ENCODE measurements around the gene ETNK2.

The ETNK2 gene

GRCh38 chr1:204096931-204097330, 54.9 kb downstream of the ETNK2 start:
- TF ChIP-seq PKNOX1 (IDR thresholded peaks at IDR 0.05) (no peak), FOXA1 (IDR thresholded peaks at IDR 0.05) (no peak), BHLHE40 (IDR thresholded peaks at IDR 0.05; ENCODE audit: borderline replicate concordance) (no peak), SP1 (IDR thresholded peaks at IDR 0.05) (no peak), HDGF (IDR thresholded peaks at IDR 0.05; ENCODE audit: borderline replicate concordance) (no peak), NFRKB (IDR thresholded peaks at IDR 0.05) (no peak), ARNT (IDR thresholded peaks at IDR 0.05) (no peak), CTBP1 (IDR thresholded peaks at IDR 0.05; ENCODE audit: borderline replicate concordance) (no peak), ELF4 (IDR thresholded peaks at IDR 0.05) (no peak), FOXK2 (IDR thresholded peaks at IDR 0.05) (no peak), FOXM1 (IDR thresholded peaks at IDR 0.05; ENCODE audit: borderline replicate concordance) (no peak), L3MBTL2 (conservative IDR thresholded peaks at IDR 0.05) (no peak), TARDBP (IDR thresholded peaks at IDR 0.05) (no peak), ZNF384 (IDR thresholded peaks at IDR 0.05) (no peak)
- POLR2A ChIA-PET: no interaction called here
- CTCF ChIA-PET: no interaction called here
- no peak for DNase-seq (ENCODE audit: extremely low spot score)

GRCh38 chr1:204094856-204095634, 56.8 kb downstream of the ETNK2 start:
- no peak for DNase-seq (ENCODE audit: extremely low spot score)
- CTCF ChIA-PET: no interaction called here
- POLR2A ChIA-PET: no interaction called here
- no peak for TF ChIP-seq SUZ12 (IDR thresholded peaks at IDR 0.05)
- TF ChIP-seq ELF4 (IDR thresholded peaks at IDR 0.05): no peak
- no peak for TF ChIP-seq NFRKB (IDR thresholded peaks at IDR 0.05)
- TF ChIP-seq ZNF384 (IDR thresholded peaks at IDR 0.05): no peak
- no peak for TF ChIP-seq FOXA1 (IDR thresholded peaks at IDR 0.05)
- TF ChIP-seq CTBP1 (IDR thresholded peaks at IDR 0.05; ENCODE audit: borderline replicate concordance): no peak
- no peak for TF ChIP-seq FOXM1 (IDR thresholded peaks at IDR 0.05; ENCODE audit: borderline replicate concordance)
- TF ChIP-seq SP1 (IDR thresholded peaks at IDR 0.05): no peak
- no peak for TF ChIP-seq LEF1 (IDR thresholded peaks at IDR 0.05; ENCODE audit: borderline replicate concordance)
- TF ChIP-seq TARDBP (IDR thresholded peaks at IDR 0.05): no peak
- TF ChIP-seq FOXK2 (IDR thresholded peaks at IDR 0.05): no peak
- no peak for TF ChIP-seq L3MBTL2 (conservative IDR thresholded peaks at IDR 0.05)
- no peak for TF ChIP-seq ARNT (IDR thresholded peaks at IDR 0.05)

GRCh38 chr1:204094313-204094729, 57.5 kb downstream of the ETNK2 start:
- no peak for DNase-seq (ENCODE audit: extremely low spot score)
- CTCF ChIA-PET: no interaction called here
- POLR2A ChIA-PET: no interaction called here
- no peak for TF ChIP-seq TARDBP (IDR thresholded peaks at IDR 0.05)
- TF ChIP-seq L3MBTL2 (conservative IDR thresholded peaks at IDR 0.05): no peak
- no peak for TF ChIP-seq FOXM1 (IDR thresholded peaks at IDR 0.05; ENCODE audit: borderline replicate concordance)
- TF ChIP-seq HDGF (IDR thresholded peaks at IDR 0.05; ENCODE audit: borderline replicate concordance): no peak
- TF ChIP-seq ARNT (IDR thresholded peaks at IDR 0.05): no peak
- TF ChIP-seq ELF4 (IDR thresholded peaks at IDR 0.05): no peak
- TF ChIP-seq NFRKB (IDR thresholded peaks at IDR 0.05): no peak
- no peak for TF ChIP-seq PKNOX1 (IDR thresholded peaks at IDR 0.05)
- no peak for TF ChIP-seq LEF1 (IDR thresholded peaks at IDR 0.05; ENCODE audit: borderline replicate concordance)

GRCh38 chr1:204093781-204094180, 58.1 kb downstream of the ETNK2 start:
- DNase-seq (ENCODE audit: extremely low spot score): no peak
- ChIA-PET CTCF (no interaction called here), POLR2A (no interaction called here)
- TF ChIP-seq ZNF384 (IDR thresholded peaks at IDR 0.05) (no peak), NFRKB (IDR thresholded peaks at IDR 0.05) (no peak), FOXM1 (IDR thresholded peaks at IDR 0.05; ENCODE audit: borderline replicate concordance) (no peak)

GRCh38 chr1:204093421-204093717, 58.5 kb downstream of the ETNK2 start:
- ChIA-PET CTCF (no interaction called here), POLR2A (no interaction called here)
- DNase-seq (ENCODE audit: extremely low spot score): no peak
- no peak for TF ChIP-seq ELF4 (IDR thresholded peaks at IDR 0.05)
- TF ChIP-seq SP1 (IDR thresholded peaks at IDR 0.05): no peak
- no peak for TF ChIP-seq ZNF384 (IDR thresholded peaks at IDR 0.05)
- TF ChIP-seq NFRKB (IDR thresholded peaks at IDR 0.05): no peak
- no peak for TF ChIP-seq FOXK2 (IDR thresholded peaks at IDR 0.05)
- no peak for TF ChIP-seq PKNOX1 (IDR thresholded peaks at IDR 0.05)
- no peak for TF ChIP-seq L3MBTL2 (conservative IDR thresholded peaks at IDR 0.05)

- no peak for DNase-seq (ENCODE audit: extremely low spot score)
- no peak for TF ChIP-seq FOXK2 (IDR thresholded peaks at IDR 0.05)
- TF ChIP-seq SUZ12 (IDR thresholded peaks at IDR 0.05): no peak
- TF ChIP-seq FOXA1 (IDR thresholded peaks at IDR 0.05): no peak
- TF ChIP-seq BHLHE40 (IDR thresholded peaks at IDR 0.05; ENCODE audit: borderline replicate concordance): no peak
- no peak for TF ChIP-seq NFRKB (IDR thresholded peaks at IDR 0.05)
- TF ChIP-seq FOXM1 (IDR thresholded peaks at IDR 0.05; ENCODE audit: borderline replicate concordance): no peak
- no peak for TF ChIP-seq TARDBP (IDR thresholded peaks at IDR 0.05)
- TF ChIP-seq CTBP1 (IDR thresholded peaks at IDR 0.05; ENCODE audit: borderline replicate concordance): no peak
- no peak for TF ChIP-seq ZNF384 (IDR thresholded peaks at IDR 0.05)
- no peak for TF ChIP-seq ELF4 (IDR thresholded peaks at IDR 0.05)
- no peak for TF ChIP-seq L3MBTL2 (conservative IDR thresholded peaks at IDR 0.05)
- TF ChIP-seq PKNOX1 (IDR thresholded peaks at IDR 0.05): no peak
- no peak for TF ChIP-seq ARNT (IDR thresholded peaks at IDR 0.05)
- TF ChIP-seq SP1 (IDR thresholded peaks at IDR 0.05): no peak
- no peak for TF ChIP-seq LEF1 (IDR thresholded peaks at IDR 0.05; ENCODE audit: borderline replicate concordance)
- TF ChIP-seq HDGF (IDR thresholded peaks at IDR 0.05; ENCODE audit: borderline replicate concordance): no peak
- ChIA-PET CTCF (no interaction called here), POLR2A (no interaction called here)
These were observed 59.0 kb downstream of the ETNK2 start for GRCh38 chr1:204092632-204093420.

Measured in HEK293T (cell line).